ENCODE results near the gene ADCK1.
"Not testable (repeated sequence)": the region's sequence is repeated elsewhere in the genome, so short reads cannot be mapped to it uniquely, and the experiment has no call there.

ADCK1 gene

DNA sequence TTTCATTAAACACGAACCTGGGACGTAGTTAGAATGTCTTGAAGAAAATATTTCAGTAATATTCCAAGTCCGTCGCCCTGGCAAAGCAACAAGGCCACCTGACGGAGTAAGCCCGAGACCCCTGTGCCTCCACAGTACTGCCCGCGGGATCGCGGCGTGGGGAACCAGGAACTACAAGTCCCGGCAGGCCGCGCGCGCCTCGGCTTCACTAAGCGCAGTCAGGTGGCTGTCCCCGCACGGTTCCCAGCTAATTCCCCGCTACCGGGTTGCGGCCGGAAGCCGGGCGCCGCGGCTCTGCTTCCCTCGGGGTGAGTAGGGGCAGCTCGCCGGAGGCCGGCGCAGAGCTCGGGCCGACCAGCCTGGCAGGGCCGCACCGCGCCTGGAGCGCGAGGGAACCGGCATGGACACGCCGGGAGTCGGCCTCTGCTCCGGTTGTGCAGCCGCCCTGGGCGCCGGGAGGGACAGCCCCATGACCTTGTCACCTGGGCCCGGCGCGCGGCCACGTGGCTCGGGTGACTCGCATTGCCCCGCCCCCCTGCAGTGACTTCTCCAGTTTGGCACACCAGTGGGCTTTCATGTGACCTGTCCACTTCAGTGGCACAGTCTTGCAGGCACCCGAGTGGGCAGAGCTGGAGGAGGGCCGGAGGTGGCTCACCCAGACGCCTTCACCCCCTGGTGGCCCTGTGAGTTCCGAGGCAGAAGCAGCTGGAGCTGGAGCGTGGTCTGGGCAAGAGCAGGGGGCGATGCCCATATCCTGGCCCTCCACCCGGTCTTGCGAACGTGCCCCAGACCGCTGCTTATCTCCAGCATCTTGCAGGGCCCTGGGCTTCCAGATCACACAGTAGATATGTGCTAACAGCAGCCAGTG is at the start of gene ADCK1:
TSS of gene ADCK1 (plus strand) at position 247 of the 868 bp plus-strand sequence. CDS start 18,870 bp downstream, outside the sequence.
- peak; percentile 78 for DNase-seq

DNA sequence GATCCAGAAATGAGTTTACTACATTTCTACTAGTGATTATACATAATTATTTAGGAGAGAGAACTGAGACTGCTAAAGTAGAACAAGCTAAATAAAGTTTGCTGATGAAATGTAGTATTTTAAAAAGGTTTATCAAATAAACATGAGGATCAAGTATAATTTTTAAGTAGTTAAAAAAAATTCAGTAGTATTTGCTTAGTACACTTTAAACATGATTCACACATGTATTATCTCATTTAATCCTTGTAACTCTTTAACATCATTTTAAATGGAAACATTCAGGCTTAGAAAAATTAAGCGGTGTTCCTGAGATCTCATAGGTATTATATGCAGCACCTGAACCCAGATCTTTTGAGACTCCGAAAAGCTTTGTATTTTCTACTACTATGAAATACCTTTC is 47.6 kb upstream of the ADCK1 start:
- DNase-seq: no peak

DNA sequence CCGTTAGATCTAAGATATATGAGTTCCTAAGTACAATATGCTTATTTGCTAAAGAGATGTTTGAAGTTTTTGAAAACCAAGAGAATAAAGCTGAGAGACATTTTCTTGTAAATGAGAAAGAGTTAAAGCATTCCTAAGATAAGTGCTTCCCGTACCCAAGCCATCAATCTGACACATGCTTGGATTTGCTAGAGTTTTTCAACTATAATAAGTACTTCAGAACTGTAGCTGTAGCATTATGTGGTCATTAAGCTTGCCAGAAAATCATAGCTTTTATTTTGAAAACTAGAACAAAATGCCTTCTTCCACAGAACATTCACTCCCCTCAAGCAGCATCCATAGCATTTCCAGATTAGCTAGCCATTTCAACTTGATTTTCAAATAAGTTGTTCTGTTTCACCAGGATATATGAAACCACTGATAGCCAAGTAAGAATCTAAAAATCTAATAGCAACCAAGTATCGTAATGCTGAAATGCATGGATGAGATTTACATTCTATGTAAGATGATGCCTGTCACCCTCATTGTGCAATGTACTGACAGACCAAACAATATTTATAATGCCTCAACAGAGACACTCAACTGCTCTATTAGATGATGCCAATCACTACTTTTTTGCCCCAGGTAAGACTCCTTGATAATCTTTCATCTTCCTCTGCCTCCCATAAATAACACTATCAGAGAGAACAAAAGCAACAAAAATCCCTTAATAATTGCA is 47.0 kb upstream of the ADCK1 start:
- DNase-seq: no peak

GRCh38 chr14:77760381-77761204 is 39.3 kb upstream of the ADCK1 start, which contains the start of gene SNW1:
SNW1 (minus strand) TSS chr14:77761156; CDS start chr14:77761127, 29 bp downstream.
- peak; percentile 95 for DNase-seq

DNA sequence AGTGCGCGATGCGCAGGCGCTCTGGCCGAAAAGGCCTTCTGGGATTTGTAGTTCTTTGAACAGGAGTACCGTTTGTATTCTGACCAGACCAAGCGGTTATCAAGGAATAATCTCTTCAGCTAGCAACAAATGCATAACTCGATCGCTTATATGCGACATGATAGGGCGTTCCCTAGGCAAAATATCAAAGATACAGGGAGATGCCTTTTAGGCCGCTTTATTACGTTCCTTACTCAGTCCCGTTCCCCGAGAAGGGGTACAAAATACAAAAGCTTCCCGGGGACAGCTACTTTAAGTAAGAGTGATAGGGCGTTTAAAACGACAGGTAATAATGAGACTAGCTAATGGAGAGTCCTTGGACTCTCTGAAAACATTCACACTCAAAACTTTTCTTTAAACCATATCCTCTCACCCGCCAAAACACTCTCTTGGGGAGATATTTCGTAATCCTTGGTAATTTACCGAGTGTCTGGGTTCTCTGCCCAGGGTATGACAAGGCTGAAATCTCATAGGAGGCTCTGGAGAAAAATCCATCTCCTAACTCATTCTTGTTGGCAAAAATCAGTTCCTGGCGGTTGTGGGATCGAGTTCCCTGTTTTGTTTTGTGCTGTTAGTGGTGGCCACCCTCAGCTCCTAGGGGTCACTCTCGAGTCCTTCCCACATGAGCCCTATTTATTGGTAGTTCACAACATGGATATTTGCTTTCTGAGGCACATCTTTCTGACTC is 38.5 kb upstream of the ADCK1 start:
- DNase-seq: no peak

DNA sequence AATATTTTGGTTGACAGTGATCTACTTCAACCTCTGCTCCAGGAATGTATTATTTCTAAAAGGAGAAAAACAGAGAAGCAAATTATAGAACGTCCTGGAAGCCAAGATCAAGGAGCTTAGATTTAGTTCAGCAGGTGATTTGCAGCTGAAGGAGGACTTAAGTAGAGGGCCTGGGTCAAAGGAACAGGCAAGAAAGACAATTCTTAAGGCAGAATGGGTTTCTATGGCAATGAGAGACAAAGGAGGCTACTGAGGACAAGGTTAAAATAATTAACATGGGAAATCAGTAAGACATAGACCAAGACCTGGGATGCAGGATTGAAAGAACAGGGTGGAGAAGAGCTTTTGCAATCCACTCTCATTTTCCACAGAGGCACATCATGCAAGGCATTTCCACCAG is 36.6 kb upstream of the ADCK1 start:
- no peak for DNase-seq

- no peak for DNase-seq
Measured at GRCh38 chr14:77763978-77764377, 35.9 kb upstream of the ADCK1 start.

- DNase-seq: not testable (repeated sequence)
Measured at GRCh38 chr14:77768442-77769069, 31.4 kb upstream of the ADCK1 start.

- not testable (repeated sequence) for DNase-seq
Measured at GRCh38 chr14:77773966-77774365, 25.9 kb upstream of the ADCK1 start.

DNA sequence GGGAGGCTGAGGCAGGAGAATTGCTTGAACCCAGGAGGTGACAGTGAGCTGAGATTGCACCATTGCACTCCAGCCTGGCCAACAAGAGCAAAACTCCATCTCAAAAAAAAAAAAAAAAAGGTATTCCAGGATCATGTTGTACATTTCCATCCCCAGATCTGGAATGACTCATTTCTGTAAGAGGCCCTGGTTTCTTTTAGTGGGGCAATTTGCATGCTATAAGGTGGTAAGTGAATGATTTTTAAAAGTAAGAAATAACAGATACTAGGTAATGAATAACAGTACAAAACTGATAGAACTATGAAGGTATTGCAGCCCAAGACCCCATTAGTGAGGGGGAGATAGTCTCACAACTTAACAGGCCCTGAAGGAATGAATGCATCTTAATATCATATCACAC is 17.7 kb upstream of the ADCK1 start:
- no peak for DNase-seq

GRCh38 chr14:77786148-77786547 is 13.8 kb upstream of the ADCK1 start:
- no peak for DNase-seq

DNA sequence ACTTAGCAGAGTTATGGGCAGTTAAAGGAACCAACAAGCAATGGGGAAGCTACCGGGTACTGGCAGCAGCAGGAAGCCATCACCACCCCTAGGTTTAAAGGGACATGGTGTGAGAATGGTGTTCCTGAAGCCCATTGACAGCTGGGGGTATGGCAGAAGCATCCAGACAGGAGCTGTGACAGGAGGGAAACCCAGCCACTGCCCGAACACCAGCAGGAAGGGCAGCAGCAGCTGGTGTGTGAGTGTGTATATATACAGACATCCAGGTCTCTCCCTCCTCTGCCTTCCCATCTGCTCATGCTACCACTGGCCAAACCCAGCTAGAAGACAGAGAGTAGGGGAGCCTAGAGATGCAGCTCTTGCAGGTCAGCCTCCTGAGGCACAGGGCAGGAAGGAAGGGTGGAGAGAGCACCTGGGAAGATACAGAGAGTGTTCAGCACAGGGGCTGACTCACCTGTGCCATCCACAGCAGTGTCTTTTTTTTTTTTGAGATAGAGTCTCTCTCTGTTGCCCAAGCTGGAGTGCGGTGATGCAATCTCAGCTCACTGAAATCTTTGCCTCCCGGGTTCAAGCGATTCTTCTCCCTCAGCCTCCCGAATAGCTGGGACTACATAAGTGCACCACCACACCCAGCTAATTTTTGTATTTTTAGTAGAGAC is 9.2 kb upstream of the ADCK1 start:
- DNase-seq: no peak

DNA sequence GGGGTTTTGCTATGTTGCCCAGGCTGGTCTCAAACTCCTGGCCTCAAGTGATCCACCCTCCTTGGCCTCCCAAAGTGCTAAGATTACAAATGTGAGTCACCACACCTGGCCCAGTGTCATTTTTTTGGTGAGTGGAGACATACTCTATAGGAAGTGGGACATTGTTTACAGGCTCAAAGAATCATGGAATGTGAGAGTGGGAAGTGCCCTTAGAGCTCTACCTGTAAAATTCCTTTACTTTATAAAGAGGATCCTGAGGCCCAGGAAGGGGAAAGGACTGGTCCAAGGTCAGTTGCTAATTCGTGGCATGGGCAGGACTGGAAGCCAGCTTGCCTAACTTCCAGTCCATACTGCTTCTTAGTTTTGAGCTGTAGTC is 8.7 kb upstream of the ADCK1 start:
- no peak for DNase-seq

- DNase-seq: not testable (repeated sequence)
Measured at GRCh38 chr14:77793255-77793654, 6.7 kb upstream of the ADCK1 start.

DNA sequence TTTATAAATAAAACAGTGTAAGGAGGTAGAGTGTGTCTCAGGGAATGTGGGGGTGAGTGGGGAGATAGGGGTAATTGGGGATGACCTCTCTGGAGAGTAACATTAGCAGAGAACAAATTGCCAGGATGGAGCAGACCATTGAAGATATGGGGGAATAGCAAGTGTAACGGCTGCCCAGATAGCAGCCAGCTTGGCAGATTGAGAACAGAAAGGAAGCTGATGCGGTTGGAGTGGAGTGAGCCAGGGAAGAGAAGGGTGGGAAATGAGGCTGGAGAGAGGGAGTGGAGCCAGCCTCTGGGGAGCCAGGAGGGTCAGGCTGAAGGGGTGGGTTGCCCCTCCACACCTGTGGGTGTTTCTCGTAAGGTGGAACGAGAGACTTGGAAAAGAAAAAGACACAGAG is 5.6 kb upstream of the ADCK1 start:
- no peak for DNase-seq

GRCh38 chr14:77799456-77799855 is 453 bp upstream of the ADCK1 start:
- not testable (repeated sequence) for DNase-seq

DNA sequence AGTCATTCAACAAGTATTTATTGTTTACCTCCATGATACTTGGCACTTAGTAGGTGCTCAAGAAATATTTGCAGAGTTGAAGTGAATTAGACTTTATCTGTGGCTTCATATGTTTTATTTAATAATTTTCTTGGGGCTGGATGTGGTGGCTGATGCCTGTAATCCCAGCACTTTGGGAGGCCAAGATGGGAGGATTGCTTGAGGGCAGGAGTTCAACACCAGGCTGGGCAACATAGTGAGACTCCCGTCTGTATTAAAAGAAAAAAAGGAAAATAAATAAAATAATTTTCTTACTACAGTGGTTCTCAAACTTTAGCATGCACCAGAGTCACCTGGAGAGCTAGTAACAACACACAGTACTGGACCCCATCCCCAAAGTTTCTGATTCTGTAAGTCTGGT is 905 bp downstream of the ADCK1 start:
- DNase-seq: no peak

DNA sequence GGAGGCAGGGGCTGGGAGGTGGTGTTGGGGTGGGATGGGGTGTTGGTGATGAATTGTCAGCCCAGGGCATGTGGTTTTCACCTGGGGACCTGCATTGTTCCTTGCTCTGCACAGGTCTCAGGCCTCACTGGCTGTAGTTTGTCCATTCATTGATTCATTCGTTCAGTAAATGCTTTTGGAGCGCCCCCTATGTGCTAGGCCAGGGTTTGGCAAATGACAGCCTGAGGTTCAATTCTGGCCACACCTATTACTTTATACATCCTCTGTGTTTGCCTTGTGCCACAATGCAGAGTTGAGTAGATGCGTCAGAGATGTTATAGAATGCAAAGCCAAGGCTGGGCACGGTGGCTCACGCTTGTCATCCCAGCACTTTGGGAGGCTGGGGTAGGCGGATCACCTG is 4.7 kb downstream of the ADCK1 start:
- no peak for DNase-seq

DNA sequence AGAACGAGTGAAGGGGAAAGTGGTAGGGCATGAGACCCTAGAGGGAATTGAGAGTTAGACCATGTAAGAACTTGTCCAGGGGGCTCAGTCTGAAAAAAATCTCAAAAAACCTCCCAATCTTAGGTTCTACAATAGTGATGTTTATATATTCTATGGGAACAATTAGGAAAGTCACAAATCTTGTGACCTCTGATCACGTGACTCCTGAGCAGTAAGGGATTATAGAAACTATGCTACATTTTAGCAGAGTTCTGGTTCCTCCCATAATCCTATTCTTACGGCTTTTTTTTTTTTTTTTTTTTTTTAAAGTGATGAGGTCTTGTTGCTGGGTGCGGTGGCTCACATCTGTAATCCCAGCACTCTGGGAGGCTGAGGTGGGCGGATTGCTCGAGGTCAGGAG is 5.8 kb downstream of the ADCK1 start:
- no peak for DNase-seq

DNA sequence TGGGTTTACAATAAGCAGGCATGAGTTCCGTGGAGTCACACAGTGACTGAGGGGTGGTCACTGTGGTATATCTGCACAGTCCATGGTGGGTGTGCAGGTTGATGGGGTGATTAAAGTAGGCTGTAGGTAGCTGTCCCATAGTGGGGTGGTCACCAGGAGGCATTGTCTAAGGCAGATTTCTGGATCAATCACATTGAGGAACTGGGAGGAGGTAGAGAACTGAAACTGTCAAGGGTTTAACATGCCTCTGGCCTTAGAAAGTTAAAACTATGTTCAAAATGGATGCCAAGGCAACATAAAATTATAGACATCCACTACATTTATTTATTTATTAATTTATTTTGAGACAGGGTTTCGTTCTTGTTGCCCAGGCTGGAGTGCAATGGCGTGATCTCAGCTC is 8.3 kb downstream of the ADCK1 start:
- no peak for DNase-seq

DNA sequence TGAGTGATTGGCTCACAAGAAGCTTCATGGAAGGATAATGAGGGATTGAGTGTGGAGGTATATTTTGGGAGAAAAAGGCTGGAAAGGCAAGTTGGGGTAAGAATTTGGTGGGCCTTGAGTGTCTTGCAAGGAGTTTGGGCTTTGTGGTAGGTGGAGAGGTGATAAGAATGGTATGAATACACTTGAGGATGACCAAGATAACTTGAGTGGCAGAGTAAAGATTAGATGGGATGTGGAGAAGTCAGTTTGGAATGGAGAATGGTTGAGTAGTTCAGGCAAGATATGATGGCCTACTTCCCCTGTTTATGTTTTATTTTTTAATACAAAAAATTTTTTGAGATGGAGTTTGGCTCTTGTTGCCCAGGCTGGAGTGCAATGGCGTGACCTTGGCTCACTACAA is 9.1 kb downstream of the ADCK1 start:
- DNase-seq: no peak

DNA sequence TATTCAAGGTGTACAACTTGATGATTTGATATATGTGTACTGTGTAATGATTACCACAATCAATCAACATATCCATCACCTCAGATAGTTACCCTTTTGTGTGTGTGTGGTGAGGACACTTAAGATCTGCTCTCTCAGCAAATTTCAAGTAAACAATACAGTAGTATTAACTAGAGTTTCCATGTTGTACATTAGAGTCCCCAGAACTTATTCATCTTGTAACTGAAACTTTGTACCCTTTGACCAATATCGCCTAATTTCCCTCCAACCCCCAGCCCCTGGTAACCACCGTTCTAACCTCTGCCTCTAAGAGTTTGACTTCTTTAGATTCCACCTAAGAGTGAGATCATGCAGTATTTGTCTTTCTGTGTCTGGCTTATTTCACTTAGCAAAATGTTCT is 12.1 kb downstream of the ADCK1 start:
- no peak for DNase-seq

All from CD4-positive, alpha-beta T cell treated with Interferon gamma for 1 hour (primary cell).